Measurements from ENCODE around the gene ATF2. TPM values are rescaled to one million over a fixed set of nuclear protein-coding genes. Genes with fewer than 3 reads are reported as not detected.

The ATF2 gene
- total RNA-seq, 1 donor from 2014 or later: 40.5 TPM

DNA sequence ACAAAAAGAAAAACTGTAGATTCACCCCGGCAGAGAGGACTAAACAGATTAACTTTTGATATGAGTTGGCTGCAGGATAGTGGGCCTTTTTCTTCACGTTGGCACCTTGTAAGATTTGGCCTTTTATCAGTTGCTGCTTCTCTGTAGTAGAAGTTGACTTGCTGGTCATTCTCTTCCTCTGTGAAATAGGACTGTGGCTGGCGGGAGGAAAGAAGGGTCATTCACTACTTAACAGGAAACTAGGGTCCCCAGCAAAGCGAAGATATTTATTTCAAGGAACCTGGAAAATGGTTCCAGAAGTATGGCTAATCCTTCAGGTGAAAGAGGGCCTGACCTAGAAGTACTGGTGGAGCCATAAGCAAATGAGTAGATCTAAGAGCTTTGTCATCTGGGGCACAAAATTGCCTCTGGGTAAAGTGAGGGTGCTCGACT lies 13.9 kb upstream of the ATF2 start:
- H3K27ac ChIP-seq: peak overlapping the region; percentile 97
- intact Hi-C loops (cut with DNase I): no loop called here
- no peaks in the 10 kb centered on the region for H3K27me3 ChIP-seq
- no peaks in the 10 kb centered on the region for H3K9me3 ChIP-seq
- peaks cover 30% of the 10 kb centered on the region for H3K4me1 ChIP-seq
- no peak for DNase-seq (ENCODE audit: extremely low spot score in 2 of 2)
- H3K4me3 ChIP-seq: peak overlapping the region; percentile 92 to 93
- TF ChIP-seq POLR2A (IDR thresholded peaks at IDR 0.05) (no peak), POLR2AphosphoS5 (IDR thresholded peaks at IDR 0.05; ENCODE audit: insufficient read depth in 1 of 2, low read depth in 1 of 2) (no peak), CTCF (IDR thresholded peaks at IDR 0.05) (no peak)
- peaks cover 0 to 28% of the 10 kb centered on the region in 2 donors for H3K36me3 ChIP-seq

- peak in 1 of 2 donors; percentile 89 for DNase-seq (ENCODE audit: extremely low spot score in 2 of 2)
- H3K27ac ChIP-seq: peak within 1 kb of the TSS; percentile 97
- peaks cover 0 to 33% of the 10 kb centered on the region in 2 donors for H3K36me3 ChIP-seq
- H3K9me3 ChIP-seq: no peaks in the 10 kb centered on the region
- no peaks in the 10 kb centered on the region for H3K27me3 ChIP-seq
- peak within 1 kb of the TSS; percentile 92 to 93 for H3K4me3 ChIP-seq
- TF ChIP-seq POLR2AphosphoS5 (IDR thresholded peaks at IDR 0.05; ENCODE audit: insufficient read depth in 1 of 2, low read depth in 1 of 2): peak; percentile 92 to 93
- TF ChIP-seq POLR2A (IDR thresholded peaks at IDR 0.05): peak in 1 of 2 donors; percentile 61
- TF ChIP-seq CTCF (IDR thresholded peaks at IDR 0.05): peak in 1 of 3 experiments; percentile 11
- H3K4me1 ChIP-seq: peaks cover 30% of the 10 kb centered on the region
- intact Hi-C loops (cut with DNase I): no loop called here
Observed at GRCh38 chr2:175181104-175181876, 13.3 kb upstream of the ATF2 start, which contains the start of gene ATP5MC3. Gene ATP5MC3 (minus strand): TSS chr2:175181710. CDS start chr2:175181393, 317 bp downstream.

GRCh38 chr2:175180701-175181103 lies 12.7 kb upstream of the ATF2 start:
- H3K4me3 ChIP-seq: peak overlapping the region; percentile 92 to 93
- no peaks in the 10 kb centered on the region for H3K27me3 ChIP-seq

DNA sequence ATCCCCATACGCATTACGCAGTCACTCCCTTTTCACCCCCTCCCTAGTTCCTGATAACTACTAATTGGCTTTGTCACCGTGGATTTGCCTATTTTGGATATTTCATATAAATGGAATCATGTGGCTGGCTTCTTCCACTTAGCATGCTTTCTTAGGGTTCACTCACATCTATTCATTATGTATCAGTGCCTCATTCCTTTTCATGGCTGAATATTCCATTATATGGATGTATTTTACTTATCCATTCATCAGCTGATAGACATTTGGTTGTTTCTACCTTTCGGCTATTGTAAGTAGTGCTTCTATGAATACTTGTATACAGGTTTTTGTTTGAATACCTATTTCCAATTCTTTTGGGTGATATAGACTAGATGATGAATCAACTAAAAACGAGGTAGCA lies 8.6 kb upstream of the ATF2 start:
- peaks cover 30% of the 10 kb centered on the region for H3K4me1 ChIP-seq
- H3K27ac ChIP-seq: no peak overlapping the region
- no peaks in the 10 kb centered on the region for H3K9me3 ChIP-seq
- intact Hi-C loops (cut with DNase I): no loop called here
- H3K27me3 ChIP-seq: no peaks in the 10 kb centered on the region
- TF ChIP-seq POLR2AphosphoS5 (IDR thresholded peaks at IDR 0.05; ENCODE audit: insufficient read depth in 1 of 2, low read depth in 1 of 2): no peak
- TF ChIP-seq POLR2A (IDR thresholded peaks at IDR 0.05): no peak
- TF ChIP-seq CTCF (IDR thresholded peaks at IDR 0.05): no peak
- no peak overlapping the region for H3K4me3 ChIP-seq
- H3K36me3 ChIP-seq: peaks cover 0 to 33% of the 10 kb centered on the region in 2 donors
- DNase-seq (ENCODE audit: extremely low spot score in 2 of 2): no peak

More at GRCh38 chr2:175180701-175181103, 12.7 kb upstream of the ATF2 start:
- H3K36me3 ChIP-seq: peaks cover 0 to 33% of the 10 kb centered on the region in 2 donors
- peak overlapping the region; percentile 97 for H3K27ac ChIP-seq
- TF ChIP-seq POLR2A (IDR thresholded peaks at IDR 0.05) (no peak), CTCF (IDR thresholded peaks at IDR 0.05) (no peak), POLR2AphosphoS5 (IDR thresholded peaks at IDR 0.05; ENCODE audit: insufficient read depth in 1 of 2, low read depth in 1 of 2) (no peak)
- DNase-seq (ENCODE audit: extremely low spot score in 2 of 2): no peak
- intact Hi-C loops (cut with DNase I): no loop called here
- H3K9me3 ChIP-seq: no peaks in the 10 kb centered on the region
- peaks cover 30% of the 10 kb centered on the region for H3K4me1 ChIP-seq

- H3K4me3 ChIP-seq: no peak overlapping the region
- peaks cover 0 to 33% of the 10 kb centered on the region in 2 donors for H3K36me3 ChIP-seq
Observed at GRCh38 chr2:175175896-175176295, 7.9 kb upstream of the ATF2 start.

More at GRCh38 chr2:175175896-175176295, 7.9 kb upstream of the ATF2 start:
- Histone ChIP-seq H3K4me1 (peaks cover 30% of the 10 kb centered on the region), H3K27me3 (no peaks in the 10 kb centered on the region), H3K9me3 (no peaks in the 10 kb centered on the region), H3K27ac (no peak overlapping the region)
- intact Hi-C loops (cut with DNase I): no loop called here
- TF ChIP-seq CTCF (IDR thresholded peaks at IDR 0.05): no peak
- DNase-seq (ENCODE audit: extremely low spot score in 2 of 2): no peak

Measured in vagina (tissue), 2 donors.